Testis (tissue), 2 donors: ENCODE data around the gene CCER1.

Experiments used
- CTCF ChIP-seq, 3 experiments: fragments of 450-650 bp in 2 of 3; fragments of 200-600 bp in 1 of 3; sonication (generic) in 1 of 3; IDR thresholded peaks; one replicate each; pipeline ENCODE4 v1.5.1; 2016 to 2019; ENCODE audit warnings: antibody characterized with exemption in 3 of 3, mild to moderate bottlenecking in 2 of 3, moderate library complexity in 1 of 3
- POLR2A ChIP-seq: fragments of 450-650 bp; IDR thresholded peaks from one replicate; pipeline ENCODE4 v1.6.1; 2017; ENCODE audit warnings: antibody characterized with exemption, mild to moderate bottlenecking, moderate library complexity

GRCh38 chr12:90924406-90924805 lies 30.6 kb downstream of the CCER1 start:
- no peak for TF ChIP-seq CTCF (IDR thresholded peaks at IDR 0.05)
- no peak for TF ChIP-seq POLR2A
